Hematopoietic multipotent progenitor cell treated with erythropoietin and hydrocortisone succinate and interleukin-3 and kit ligand, for 8 days (in vitro differentiated cells): ENCODE results near the gene CCDC191.

ENCODE experiments used
- DNase-seq: peaks from one replicate; pipeline ENCODE4 v3.0.0-alpha.2; 2015

Gene CCDC191

DNA sequence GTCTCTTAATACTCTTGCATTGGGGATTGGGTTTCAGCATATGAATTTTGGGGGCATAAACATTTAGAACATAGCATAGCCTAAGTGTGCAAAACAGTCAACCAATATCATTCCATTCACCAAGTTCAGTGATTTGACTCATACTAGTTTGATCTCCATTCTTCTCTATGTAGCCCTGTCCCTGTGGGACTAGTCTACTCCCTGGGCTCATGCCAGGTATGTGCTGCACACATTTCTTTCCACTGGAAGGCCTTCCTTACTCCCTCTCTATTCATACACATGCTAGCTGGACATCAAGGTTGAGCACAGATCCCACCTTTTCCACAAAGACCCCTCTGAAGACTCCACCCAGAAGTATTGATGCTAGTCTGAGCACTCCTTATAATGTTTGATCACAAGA, 103.4 kb downstream of the CCDC191 start:
- DNase-seq, result no peak

GRCh38 chr3:113948015-113948917, 108.1 kb downstream of the CCDC191 start:
- peak; percentile 11 for DNase-seq

- peak; percentile 49 for DNase-seq
These were observed 108.8 kb downstream of the CCDC191 start, which contains the start of gene ZDHHC23 for GRCh38 chr3:113947372-113948014. TSS of gene ZDHHC23 (plus strand) at chr3:113948013. CDS start at chr3:113948803, 790 bp downstream.

DNA sequence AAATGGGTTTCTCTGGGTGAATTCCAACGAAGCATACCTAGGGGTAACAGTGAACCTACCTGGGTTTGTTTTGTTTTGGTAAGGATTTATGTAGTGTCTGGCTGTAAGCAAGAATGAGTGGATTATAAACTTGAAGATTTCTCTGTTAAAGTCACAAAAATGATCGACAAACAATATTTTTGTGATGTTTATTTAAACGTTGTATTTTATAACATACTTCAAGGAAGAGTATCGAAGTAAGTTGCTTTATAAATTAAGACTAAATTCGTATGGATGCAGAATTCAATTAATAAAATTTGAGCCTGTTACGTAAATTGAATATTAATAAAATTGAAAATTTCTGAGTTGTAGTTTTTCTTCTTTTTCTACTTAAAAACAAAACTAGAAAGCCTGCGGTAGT, 109.5 kb downstream of the CCDC191 start:
- DNase-seq, result no peak

GRCh38 chr3:113927556-113927955, 128.8 kb downstream of the CCDC191 start:
- DNase-seq, result no peak

DNA sequence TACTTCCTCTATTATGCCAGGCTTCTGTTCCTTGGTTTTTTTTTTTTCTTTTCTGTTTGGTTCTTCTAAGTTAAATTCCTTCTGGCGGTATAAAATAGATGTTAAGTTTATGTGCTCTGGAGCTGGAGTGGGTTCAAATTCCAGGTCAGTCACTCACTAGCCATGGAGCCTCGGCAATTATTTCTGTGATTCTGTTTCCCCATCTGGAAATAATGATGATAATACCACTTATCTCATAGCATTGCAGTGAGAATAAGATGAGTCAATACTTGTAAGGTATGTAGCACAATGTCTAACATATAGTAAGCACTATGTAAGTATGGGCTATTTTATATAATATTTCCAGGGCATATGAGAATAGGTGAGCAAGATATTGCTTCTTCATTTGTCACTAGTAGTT, 141.7 kb downstream of the CCDC191 start:
- DNase-seq, result no peak
